HG02642 (cell line): ENCODE measurements around the gene B3GNT3.
"Not testable (repeated sequence)": the region's sequence is repeated elsewhere in the genome, so short reads cannot be mapped to it uniquely, and the experiment has no call there.

Experiments used
- ATAC-seq: cut with Tn5 transposase; IDR thresholded peaks from one replicate; pipeline ENCODE4 v1.9.1; 2021; ENCODE audit warnings: mild to moderate bottlenecking; ENCODE audit not compliant: unreplicated experiment, poor library complexity

Gene B3GNT3

GRCh38 chr19:17796013-17796837, 1.3 kb downstream of the B3GNT3 start:
- ATAC-seq, result no peak

GRCh38 chr19:17796838-17797423, 2.0 kb downstream of the B3GNT3 start:
- no peak for ATAC-seq

- no peak for ATAC-seq
Observed at GRCh38 chr19:17797424-17798201, 2.7 kb downstream of the B3GNT3 start.

- ATAC-seq, result not testable (repeated sequence)
Observed at GRCh38 chr19:17798599-17798998, 3.7 kb downstream of the B3GNT3 start.

- ATAC-seq, result no peak
Observed at GRCh38 chr19:17802137-17802858, 7.4 kb downstream of the B3GNT3 start.

- ATAC-seq, result no peak
Observed at GRCh38 chr19:17803264-17803896, 8.4 kb downstream of the B3GNT3 start.

GRCh38 chr19:17805427-17805826, 10.5 kb downstream of the B3GNT3 start:
- no peak for ATAC-seq

GRCh38 chr19:17806945-17807344, 12.0 kb downstream of the B3GNT3 start:
- ATAC-seq, result no peak

- ATAC-seq, result no peak
Observed at GRCh38 chr19:17807731-17808316, 12.9 kb downstream of the B3GNT3 start.

- no peak for ATAC-seq
Observed at GRCh38 chr19:17811103-17811502, 16.2 kb downstream of the B3GNT3 start.

GRCh38 chr19:17811681-17812080, 16.7 kb downstream of the B3GNT3 start:
- no peak for ATAC-seq

- no peak for ATAC-seq
Observed at GRCh38 chr19:17812099-17812498, 17.2 kb downstream of the B3GNT3 start.

GRCh38 chr19:17817668-17818363, 22.9 kb downstream of the B3GNT3 start:
- no peak for ATAC-seq

GRCh38 chr19:17821190-17821589, 26.3 kb downstream of the B3GNT3 start, which contains the start of gene INSL3:
Gene INSL3 (minus strand): TSS chr19:17821519. CDS start chr19:17821506, 13 bp downstream.
- ATAC-seq, result no peak

GRCh38 chr19:17824339-17824738, 29.4 kb downstream of the B3GNT3 start:
- no peak for ATAC-seq

GRCh38 chr19:17826508-17827056, 31.6 kb downstream of the B3GNT3 start:
- no peak for ATAC-seq

GRCh38 chr19:17829855-17830566, 35.1 kb downstream of the B3GNT3 start:
- ATAC-seq, result no peak
